HG03565 (cell line): ENCODE measurements around the gene PHAX.
"Not testable (repeated sequence)": the region's sequence is repeated elsewhere in the genome, so short reads cannot be mapped to it uniquely, and the experiment has no call there.

Experiments
- ATAC-seq: cut with Tn5 transposase; IDR thresholded peaks from one replicate; pipeline ENCODE4 v1.9.1; 2021; ENCODE audit warnings: mild to moderate bottlenecking, moderate library complexity; ENCODE audit not compliant: unreplicated experiment

Gene PHAX

DNA sequence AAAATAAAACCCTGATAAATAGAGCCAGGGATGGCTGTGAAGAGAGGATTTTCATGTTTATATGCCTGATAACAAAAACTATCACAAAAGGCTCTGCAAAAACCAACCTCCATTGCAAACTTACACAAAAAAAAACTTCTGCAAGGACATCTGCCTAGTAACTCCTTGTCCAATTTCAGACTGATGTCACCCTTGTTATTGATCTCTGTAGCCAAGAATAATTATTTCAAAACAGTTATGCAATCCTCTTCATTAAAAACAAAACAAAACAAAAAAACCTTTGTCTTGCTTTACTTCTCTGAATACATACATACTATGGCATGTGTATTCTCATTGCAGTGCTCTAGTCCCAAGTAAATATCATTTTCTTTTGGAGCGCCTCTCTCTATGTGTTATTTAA is 49.7 kb downstream of the PHAX start:
- ATAC-seq: no peak

DNA sequence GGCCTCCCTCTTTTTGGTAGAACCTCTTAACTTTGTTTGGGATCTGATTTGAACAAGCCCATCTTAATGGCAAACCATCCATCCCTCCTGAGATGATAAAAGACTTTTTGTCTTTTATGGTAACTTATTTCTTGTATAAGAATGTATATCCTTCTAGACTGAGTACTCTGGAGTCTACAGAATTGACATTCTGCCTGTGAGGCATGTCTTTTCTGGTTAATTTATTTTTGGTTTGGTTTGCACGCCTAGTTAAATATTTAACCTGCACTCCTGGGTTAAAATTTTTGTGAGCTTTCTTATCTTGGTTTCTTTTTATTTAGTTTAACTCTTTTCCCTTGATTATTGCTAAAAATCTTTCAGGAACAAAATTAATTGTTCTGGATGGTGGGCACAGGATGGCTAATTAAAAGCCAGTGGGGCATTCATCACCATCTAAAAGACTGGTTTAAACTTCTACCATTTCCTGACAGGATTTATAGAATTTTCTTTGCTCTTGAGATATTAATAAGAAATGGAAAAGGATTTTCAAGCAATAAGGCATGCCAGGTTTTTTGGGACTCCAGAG is 50.3 kb downstream of the PHAX start:
- ATAC-seq: no peak

DNA sequence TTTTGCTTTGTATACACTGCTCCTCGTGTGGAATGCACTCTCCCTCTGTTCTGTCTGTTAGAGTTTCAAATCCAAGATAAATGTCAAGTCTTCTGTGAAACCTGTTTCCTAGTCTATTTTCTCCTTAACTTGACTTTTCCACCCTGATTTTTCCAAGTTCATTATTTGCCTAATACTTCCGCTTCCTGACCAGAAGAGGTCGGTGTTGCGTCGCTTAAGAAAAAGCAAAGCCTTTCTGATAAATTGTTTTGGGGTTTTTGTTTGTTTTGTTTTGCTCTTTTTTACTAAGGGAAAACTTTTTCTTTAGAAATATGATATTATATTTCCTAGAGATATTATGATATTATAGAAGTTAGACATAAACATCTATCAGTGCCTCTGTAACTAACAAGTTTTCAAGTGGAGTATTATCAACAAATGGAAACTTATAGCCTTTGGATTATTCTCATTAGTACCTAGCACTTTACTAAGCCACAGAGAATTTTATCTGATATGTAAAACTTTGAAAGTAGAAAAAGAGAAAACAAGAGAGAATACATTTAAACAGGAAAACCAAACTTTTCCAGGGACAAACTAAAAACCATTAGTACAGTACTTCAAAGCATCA is 55.8 kb downstream of the PHAX start:
- ATAC-seq: no peak

DNA sequence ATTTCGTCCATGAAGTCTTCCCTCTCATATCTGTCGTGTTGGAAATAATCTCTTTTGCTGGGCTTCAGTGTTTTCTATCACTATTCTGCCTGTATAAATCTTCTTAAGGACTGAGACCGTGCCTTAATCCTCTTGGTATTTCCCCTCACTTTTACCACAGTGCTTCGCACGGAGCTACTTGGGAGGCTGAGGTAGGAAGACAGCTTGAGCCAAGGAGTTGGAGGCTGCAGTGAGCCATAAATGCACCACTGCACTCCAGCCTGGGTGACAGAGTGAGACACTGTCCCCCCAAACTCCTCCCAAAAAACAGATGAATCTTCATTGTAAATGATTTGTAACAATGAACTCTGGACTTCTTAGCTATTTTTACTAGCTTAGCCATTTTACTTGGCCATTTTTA is 57.8 kb downstream of the PHAX start:
- ATAC-seq: no peak

DNA sequence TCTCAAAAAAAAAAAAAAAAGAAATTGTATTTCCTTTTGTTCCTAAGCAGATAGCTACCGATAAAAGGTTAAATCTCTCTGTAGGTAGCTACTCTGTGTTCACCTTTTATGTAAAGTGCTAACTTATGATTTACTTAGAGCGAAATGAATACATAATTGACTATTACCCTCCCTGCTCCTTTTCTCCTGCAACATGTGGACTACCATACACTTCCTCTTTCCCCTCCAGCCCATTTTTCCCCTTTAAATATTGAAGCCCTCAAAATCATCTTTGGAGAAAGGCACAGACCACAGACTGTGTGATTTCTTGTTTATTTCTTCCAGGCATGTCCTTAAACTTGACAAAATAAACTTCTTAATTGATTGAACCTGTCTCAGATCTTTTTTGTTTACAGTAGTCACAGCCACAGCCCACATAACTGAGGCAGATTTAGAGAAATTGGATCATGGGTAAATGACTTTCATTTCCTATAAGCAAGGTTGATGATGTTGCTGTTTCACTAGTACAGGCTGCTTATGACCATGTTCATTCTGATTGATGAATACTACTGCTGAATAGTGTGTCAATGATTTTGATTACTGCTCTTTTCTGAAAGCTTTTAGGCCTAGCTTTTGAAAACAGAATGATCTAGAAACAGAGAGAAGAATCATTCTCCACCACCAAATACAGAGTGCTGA is 59.2 kb downstream of the PHAX start:
- peak; percentile 51 for ATAC-seq

DNA sequence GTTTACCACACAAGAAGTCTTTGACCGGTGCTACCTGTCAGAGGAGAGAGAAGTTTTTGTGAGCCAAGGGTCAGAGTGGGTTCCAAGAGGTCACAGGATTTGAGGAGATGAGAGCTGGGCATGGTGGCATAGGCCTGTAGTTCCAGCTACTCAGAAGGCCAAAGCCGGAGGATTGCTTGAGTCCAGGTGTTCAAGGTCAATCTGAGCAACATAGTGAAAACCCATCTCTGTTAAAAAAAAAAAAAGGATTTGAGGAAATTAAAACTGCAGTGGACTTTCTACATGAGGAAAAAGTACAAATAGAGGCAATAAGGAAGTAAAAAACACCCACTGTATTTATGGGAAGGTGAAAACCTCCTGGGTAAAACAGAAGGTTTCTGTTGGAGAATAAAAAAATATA is 63.8 kb downstream of the PHAX start:
- ATAC-seq: no peak

DNA sequence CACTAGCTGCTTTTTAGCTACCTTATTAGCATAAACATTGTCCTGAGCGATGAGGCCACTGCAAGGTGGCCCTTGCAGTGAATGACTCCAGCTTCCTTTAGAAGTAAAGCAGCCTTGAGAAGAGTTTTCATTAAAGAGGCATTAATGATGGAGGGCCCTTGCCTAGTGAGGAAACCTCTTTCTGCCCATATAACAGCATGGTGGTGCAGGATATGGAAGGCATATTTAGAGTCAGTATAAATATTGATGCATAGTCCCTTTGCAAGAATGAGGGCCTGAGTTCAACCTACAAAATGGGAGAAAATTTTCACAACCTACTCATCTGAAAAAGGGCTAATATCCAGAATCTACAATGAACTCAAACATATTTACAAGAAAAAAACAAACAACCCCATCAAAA is 69.4 kb downstream of the PHAX start:
- not testable (repeated sequence) for ATAC-seq

DNA sequence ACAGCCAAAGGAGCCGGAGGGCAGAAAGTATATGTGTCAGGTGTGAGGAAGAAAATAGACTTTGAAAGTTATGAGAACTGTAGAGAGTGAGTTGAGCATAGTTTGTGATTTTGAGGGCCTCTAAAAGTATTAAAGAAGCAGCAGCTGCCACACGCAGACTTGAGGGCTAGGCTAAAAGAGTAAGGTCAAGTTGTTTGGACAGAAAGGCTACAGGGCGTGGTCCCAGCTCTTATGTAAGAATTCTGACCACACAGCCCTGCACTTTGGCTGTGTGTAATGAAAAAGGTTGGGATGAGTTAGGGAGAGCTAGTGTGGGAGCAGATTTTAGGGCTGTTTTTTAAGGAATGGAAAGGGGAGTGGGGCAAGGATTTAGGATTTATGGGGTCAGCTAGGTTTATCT is 70.9 kb downstream of the PHAX start:
- ATAC-seq: not testable (repeated sequence)

DNA sequence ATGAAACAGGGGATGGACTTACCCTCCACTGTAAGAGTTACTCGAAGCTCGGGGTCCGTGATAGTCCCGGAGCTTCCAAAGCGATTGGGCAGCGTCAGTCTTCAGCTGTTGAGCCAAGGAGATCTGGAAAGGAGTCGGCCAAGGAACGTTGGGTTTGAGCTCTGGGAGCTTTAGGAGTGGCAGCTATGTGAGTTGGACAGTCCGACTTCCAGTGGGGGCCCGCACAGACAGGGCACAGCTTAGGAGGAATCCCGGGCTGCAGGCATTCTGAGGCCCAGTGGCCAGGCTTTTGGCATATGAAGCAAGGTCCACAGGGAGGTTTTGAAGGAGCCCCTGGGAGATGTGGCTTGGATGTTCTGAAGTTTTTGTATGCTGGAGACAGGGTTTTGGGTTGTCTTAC is 72.7 kb downstream of the PHAX start:
- no peak for ATAC-seq

DNA sequence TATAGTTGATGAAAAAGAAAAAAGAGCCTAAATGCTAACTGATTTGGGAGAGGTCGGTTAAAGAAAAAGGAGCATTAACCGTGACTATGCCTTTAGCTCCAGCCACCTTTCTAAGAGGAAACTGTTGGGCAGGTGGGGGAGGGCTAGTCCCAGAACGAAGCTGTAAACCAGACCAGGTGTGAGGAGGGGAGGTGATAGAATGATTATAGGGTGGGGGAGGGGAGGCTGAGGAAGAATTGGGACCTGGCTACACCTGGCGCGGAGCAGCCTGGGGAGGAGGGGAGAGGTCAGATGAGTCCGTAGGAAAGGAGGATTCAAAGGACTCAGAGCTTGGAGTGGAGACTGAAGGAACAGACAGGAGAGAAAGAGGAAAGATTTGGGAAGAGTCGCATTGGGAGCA is 73.4 kb downstream of the PHAX start:
- no peak for ATAC-seq

DNA sequence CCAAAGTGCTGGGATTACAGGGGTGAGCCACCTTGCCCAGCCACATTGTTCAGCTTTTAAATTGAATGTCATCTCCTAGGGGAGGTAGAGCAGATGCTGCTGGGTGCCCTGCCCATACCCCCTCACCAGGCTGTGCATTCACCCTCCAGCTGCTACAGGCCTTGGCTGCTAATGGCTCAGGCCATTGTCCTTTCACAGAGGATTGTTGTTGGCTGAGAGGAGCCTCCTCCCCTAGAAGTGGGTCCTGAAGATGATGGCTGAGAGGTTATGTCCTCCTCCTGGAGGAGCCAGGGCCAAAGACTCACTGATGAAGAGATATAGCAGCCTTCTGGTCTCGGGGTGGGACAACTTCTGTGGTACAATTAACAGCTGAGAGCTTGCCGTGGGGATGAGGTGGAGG is 74.6 kb downstream of the PHAX start:
- ATAC-seq: no peak

DNA sequence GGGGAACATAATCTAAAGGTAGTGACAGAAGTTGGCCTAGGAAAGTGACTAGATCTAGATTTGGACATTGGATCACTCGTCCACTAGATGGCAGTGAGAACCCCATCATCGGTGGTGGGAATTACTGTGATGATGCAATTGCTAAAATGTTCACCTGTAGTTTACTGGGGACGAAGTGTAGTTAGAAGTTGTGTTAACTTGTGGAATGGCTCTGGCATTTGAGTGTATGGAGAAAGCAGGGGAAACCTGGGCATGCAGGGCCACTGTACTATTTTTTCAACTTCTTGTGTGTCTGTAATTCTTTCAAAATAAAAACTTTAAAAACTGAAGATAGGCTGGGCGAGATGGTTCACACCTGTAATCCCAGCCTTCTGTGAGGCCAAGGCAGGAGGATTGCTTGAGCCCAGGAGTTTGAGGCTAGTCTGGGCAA is 75.5 kb downstream of the PHAX start:
- peak; percentile 59 for ATAC-seq
